ENCODE results near the gene KIAA0753.
A peak's percentile ranks its signal among the peaks of the same experiment; 100 is the strongest.

KIAA0753 gene

DNA sequence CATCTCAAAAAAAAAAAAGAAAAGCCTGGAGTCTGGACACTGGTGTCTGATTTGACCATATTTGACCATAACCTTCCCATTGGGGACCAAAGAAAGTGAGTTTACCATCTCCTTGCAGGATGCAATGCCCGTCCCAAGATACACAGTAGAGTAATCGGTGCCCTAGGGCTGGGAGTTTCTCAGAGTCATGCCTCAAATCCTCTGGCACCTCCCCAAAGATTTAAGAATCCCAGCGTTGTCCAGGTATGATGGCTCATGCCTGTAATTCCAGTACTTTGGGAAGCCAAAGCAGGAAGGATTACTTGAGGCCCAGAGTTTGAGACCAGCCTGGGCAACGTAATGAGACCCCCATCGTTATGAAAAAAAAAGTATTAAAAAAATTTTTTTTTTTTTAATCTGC is 89.2 kb downstream of the KIAA0753 start:
- peak; percentile 30 for ATAC-seq (ENCODE audit: low read depth)
- H3K36me3 ChIP-seq (ENCODE audit: low read depth): no peaks in the 10 kb centered on the region
- H3K27me3 ChIP-seq (ENCODE audit: insufficient read depth, poor library complexity, severe bottlenecking): no peaks in the 10 kb centered on the region
- peaks cover 46% of the 10 kb centered on the region for H3K4me1 ChIP-seq (ENCODE audit: insufficient read depth, poor library complexity, severe bottlenecking)
- H3K27ac ChIP-seq (ENCODE audit: poor library complexity, severe bottlenecking): peak overlapping the region; percentile 94
- TF ChIP-seq, protein P1, sequence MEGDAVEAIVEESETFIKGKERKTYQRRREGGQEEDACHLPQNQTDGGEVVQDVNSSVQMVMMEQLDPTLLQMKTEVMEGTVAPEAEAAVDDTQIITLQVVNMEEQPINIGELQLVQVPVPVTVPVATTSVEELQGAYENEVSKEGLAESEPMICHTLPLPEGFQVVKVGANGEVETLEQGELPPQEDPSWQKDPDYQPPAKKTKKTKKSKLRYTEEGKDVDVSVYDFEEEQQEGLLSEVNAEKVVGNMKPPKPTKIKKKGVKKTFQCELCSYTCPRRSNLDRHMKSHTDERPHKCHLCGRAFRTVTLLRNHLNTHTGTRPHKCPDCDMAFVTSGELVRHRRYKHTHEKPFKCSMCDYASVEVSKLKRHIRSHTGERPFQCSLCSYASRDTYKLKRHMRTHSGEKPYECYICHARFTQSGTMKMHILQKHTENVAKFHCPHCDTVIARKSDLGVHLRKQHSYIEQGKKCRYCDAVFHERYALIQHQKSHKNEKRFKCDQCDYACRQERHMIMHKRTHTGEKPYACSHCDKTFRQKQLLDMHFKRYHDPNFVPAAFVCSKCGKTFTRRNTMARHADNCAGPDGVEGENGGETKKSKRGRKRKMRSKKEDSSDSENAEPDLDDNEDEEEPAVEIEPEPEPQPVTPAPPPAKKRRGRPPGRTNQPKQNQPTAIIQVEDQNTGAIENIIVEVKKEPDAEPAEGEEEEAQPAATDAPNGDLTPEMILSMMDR (IDR thresholded peaks at IDR 0.05; ENCODE audit: poor library complexity, severe bottlenecking): no peak
- DNase-seq (ENCODE audit: low spot score): no peak
- no peaks in the 10 kb centered on the region for H3K9me3 ChIP-seq (ENCODE audit: severe bottlenecking)
- H3K4me3 ChIP-seq (ENCODE audit: severe bottlenecking): no peak overlapping the region

DNA sequence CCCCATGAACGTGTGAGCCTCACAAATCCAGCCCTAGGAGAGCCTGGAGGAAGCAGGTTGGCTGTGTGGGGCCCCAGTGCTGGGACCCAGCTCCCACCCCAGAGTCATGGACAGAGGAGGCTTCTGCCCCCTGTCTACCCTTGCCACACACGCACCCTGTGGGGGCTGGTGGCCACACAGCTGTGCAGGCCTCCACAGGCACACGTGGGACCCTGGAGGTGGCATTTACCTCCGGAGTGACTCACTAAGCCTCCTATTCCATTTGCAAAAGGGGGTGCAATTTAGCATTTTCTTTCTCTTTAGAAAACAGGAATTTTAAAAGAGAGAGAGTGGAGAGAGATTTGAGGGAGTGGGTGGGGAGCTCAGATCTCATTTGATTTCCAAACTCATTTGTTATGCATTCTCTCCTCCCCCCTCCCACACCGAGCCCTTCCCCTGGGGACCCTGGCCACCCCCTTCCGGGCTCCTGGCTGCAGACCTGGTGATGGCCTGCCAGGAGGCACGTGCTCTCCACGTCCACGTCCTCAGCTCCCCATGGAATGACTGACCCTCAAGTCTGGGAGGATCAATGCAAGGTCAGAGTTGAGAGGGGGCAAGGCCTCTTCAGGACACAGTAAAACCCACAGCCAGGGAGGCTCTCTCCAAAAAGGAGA is 91.0 kb downstream of the KIAA0753 start:
- no peak overlapping the region for H3K4me3 ChIP-seq (ENCODE audit: severe bottlenecking)
- ATAC-seq (ENCODE audit: low read depth) (no peak), DNase-seq (ENCODE audit: low spot score) (no peak)
- no peaks in the 10 kb centered on the region for H3K9me3 ChIP-seq (ENCODE audit: severe bottlenecking)
- no peaks in the 10 kb centered on the region for H3K36me3 ChIP-seq (ENCODE audit: low read depth)
- TF ChIP-seq, protein P1 (IDR thresholded peaks at IDR 0.05; ENCODE audit: poor library complexity, severe bottlenecking): no peak
- no peaks in the 10 kb centered on the region for H3K27me3 ChIP-seq (ENCODE audit: insufficient read depth, poor library complexity, severe bottlenecking)
- peaks cover 39% of the 10 kb centered on the region for H3K4me1 ChIP-seq (ENCODE audit: insufficient read depth, poor library complexity, severe bottlenecking)
- peak overlapping the region; percentile 34 for H3K27ac ChIP-seq (ENCODE audit: poor library complexity, severe bottlenecking)

DNA sequence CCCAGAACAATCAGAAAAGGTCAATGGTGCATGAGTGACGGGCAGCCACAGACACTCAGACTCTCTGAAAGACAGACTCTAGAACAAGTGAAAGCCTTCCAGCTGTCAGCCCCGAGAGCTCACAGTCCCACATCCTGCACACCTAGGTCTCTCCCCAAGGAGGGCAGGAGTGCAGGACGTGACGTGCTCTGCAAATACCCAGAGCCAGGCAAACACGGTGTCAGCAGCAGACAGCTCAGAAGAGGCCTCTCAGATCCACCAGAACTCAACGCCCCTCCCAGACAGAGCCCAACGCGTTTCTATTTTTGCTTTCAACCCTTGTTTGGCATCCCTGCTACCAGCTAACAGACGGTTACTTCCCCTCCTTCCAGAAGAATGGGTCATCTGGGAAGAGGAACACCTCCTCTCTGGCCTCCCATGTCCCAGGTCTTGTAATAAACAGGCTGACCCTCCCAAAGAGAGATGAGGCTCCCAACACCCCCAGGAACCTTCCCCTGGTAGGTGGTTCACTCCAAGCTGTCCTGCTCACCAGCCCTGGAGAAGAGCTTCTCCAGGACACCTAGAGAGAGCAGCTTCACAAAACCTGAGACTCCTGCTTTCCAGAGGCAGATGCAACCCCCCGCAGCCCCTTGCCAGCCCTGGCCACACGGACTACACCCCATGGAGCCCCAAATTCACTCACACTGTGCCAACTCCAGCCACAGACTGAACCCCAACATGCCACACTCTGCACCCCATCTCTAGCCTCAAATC is 91.8 kb downstream of the KIAA0753 start:
- Histone ChIP-seq H3K9me3 (ENCODE audit: severe bottlenecking) (no peaks in the 10 kb centered on the region), H3K4me1 (ENCODE audit: insufficient read depth, poor library complexity, severe bottlenecking) (peaks cover 38% of the 10 kb centered on the region), H3K36me3 (ENCODE audit: low read depth) (no peaks in the 10 kb centered on the region), H3K4me3 (ENCODE audit: severe bottlenecking) (no peak overlapping the region), H3K27ac (ENCODE audit: poor library complexity, severe bottlenecking) (peak overlapping the region; percentile 34), H3K27me3 (ENCODE audit: insufficient read depth, poor library complexity, severe bottlenecking) (no peaks in the 10 kb centered on the region)
- ATAC-seq (ENCODE audit: low read depth) (peak; percentile 4; the same call in 1 of the 3 replicates), DNase-seq (ENCODE audit: low spot score) (no peak)
- TF ChIP-seq, protein P1 (IDR thresholded peaks at IDR 0.05; ENCODE audit: poor library complexity, severe bottlenecking): no peak

DNA sequence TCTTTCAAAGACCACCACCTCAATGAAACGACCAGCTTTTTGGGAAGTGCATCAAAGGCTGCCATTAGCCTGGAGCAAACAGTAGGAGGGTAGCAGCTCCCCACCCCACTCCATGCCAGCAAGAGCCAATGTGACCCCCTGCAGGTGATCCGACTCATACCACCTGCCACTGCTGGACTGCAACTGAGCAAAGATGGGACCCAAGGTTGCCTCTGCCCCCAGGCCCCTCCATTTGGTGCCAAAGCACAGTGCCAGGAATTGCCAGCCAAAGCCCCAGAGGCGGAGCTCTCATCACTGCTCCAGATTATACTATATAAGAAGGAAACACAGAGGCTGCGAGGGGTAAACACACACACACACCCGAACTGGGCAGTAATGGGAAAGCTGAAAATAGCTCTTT is 92.5 kb downstream of the KIAA0753 start:
- Histone ChIP-seq H3K4me1 (ENCODE audit: insufficient read depth, poor library complexity, severe bottlenecking) (peaks cover 31% of the 10 kb centered on the region), H3K27me3 (ENCODE audit: insufficient read depth, poor library complexity, severe bottlenecking) (no peaks in the 10 kb centered on the region), H3K4me3 (ENCODE audit: severe bottlenecking) (no peak overlapping the region), H3K9me3 (ENCODE audit: severe bottlenecking) (no peaks in the 10 kb centered on the region), H3K27ac (ENCODE audit: poor library complexity, severe bottlenecking) (peak overlapping the region; percentile 34), H3K36me3 (ENCODE audit: low read depth) (no peaks in the 10 kb centered on the region)
- TF ChIP-seq, protein P1 (IDR thresholded peaks at IDR 0.05; ENCODE audit: poor library complexity, severe bottlenecking): no peak
- DNase-seq (ENCODE audit: low spot score): no peak
- no peak for ATAC-seq (ENCODE audit: low read depth)

DNA sequence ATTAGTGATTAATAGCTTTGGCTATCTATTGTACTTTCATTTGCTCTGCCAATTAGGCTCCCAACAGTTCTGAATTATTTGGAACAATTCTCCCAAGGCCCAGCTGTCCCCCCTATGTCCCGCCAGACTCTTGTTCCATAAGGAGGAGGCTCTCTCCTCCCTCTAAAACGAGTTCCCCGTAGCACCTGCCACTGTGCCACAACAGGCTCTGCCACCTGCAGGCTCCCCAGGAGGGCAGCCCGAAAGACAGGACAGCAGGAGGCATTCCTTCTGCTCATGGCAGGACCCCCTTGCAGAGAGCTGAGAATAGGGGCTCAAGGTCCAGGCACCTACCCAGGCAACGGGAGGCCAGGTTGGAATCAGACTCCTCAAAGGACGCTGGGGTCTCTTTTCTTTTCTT is 93.2 kb downstream of the KIAA0753 start:
- ATAC-seq (ENCODE audit: low read depth): no peak
- no peak overlapping the region for H3K27ac ChIP-seq (ENCODE audit: poor library complexity, severe bottlenecking)
- DNase-seq (ENCODE audit: low spot score): no peak
- TF ChIP-seq, protein P1 (IDR thresholded peaks at IDR 0.05; ENCODE audit: poor library complexity, severe bottlenecking): no peak
- H3K4me1 ChIP-seq (ENCODE audit: insufficient read depth, poor library complexity, severe bottlenecking): peaks cover 24% of the 10 kb centered on the region
- H3K27me3 ChIP-seq (ENCODE audit: insufficient read depth, poor library complexity, severe bottlenecking): no peaks in the 10 kb centered on the region
- no peaks in the 10 kb centered on the region for H3K36me3 ChIP-seq (ENCODE audit: low read depth)
- no peak overlapping the region for H3K4me3 ChIP-seq (ENCODE audit: severe bottlenecking)
- H3K9me3 ChIP-seq (ENCODE audit: severe bottlenecking): no peaks in the 10 kb centered on the region
